Lower leg skin (tissue), 3 donors: ENCODE data around the gene ZNF850.

Source experiments
- CTCF ChIP-seq, 3 donors: fragments of 450-650 bp; IDR thresholded peaks; one replicate each; pipeline ENCODE4 v1.5.1; 2016; ENCODE audit warnings: antibody characterized with exemption in 3 of 3, mild to moderate bottlenecking in 3 of 3, moderate library complexity in 2 of 3
- POLR2A ChIP-seq, 2 donors: fragments of 450-650 bp; IDR thresholded peaks; one replicate each; pipeline ENCODE4 v1.6.1; 2016 to 2017; ENCODE audit warnings: antibody characterized with exemption in 2 of 2, mild to moderate bottlenecking in 1 of 2, moderate library complexity in 1 of 2

DNA sequence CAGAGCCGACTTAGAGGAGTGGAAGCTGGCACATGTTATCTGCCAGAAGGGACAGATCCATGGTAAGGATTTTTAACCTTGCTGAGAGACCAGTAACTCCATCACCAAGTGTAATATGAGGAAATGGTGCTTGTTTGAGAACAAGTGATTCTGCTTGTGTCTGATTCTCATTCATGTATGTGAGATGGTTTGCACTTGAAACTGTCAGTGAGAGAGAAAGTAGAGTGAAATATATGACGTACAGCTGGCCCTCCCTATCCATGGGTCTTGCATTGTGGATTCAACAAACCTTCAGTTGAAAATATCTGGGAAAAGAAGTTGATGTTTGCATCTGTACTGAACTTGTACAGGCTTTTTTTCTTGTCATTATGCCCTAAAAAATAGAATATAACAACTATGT, 104.0 kb downstream of the ZNF850 start:
- TF ChIP-seq CTCF (IDR thresholded peaks at IDR 0.05) (no peak), POLR2A (IDR thresholded peaks at IDR 0.05) (no peak)
